GM23338 (cell line): ENCODE measurements around the gene IL1R1. TPM values are rescaled to one million over a fixed set of nuclear protein-coding genes. Genes with fewer than 3 reads are reported as not detected.

Source experiments
- ATAC-seq: fragments of 200-7000 bp; cut with Tn5 transposase; 3 replicates; pipeline ENCODE4 v1.9.1; 2020
- DNase-seq: peaks from one replicate; pipeline ENCODE4 v3.0.0-alpha.2; 2015; ENCODE audit warnings: low spot score
- H2AFZ ChIP-seq: fragments of 200-600 bp; sonication (generic); 2 replicates; pipeline ENCODE4 v1.8.0; 2016; ENCODE audit warnings: antibody characterized with exemption, mild to moderate bottlenecking, moderate library complexity
- H3F3A ChIP-seq: fragments of 200-600 bp; sonication (generic); replicated peaks from 2 replicates; pipeline ENCODE4 v1.8.0; 2017; ENCODE audit warnings: antibody characterized with exemption, mixed run types, low read depth
- H3K27ac ChIP-seq: fragments of 200-600 bp; sonication (generic); 2 replicates; pipeline ENCODE4 v1.6.1; 2016; ENCODE audit warnings: low read depth
- H3K27me3 ChIP-seq: fragments of 200-600 bp; sonication (generic); 2 replicates; pipeline ENCODE4 v1.8.0; 2016; ENCODE audit warnings: mild to moderate bottlenecking, mixed run types, moderate library complexity; ENCODE audit not compliant: insufficient read depth
- H3K36me3 ChIP-seq: fragments of 200-600 bp; sonication (generic); 2 replicates; pipeline ENCODE4 v1.8.0; 2016; ENCODE audit warnings: mild to moderate bottlenecking; ENCODE audit not compliant: insufficient read depth
- H3K4me1 ChIP-seq: fragments of 200-600 bp; sonication (generic); 2 replicates; pipeline ENCODE4 v1.8.0; 2016; ENCODE audit warnings: mild to moderate bottlenecking, moderate library complexity; ENCODE audit not compliant: insufficient read depth
- H3K4me2 ChIP-seq: fragments of 200-600 bp; sonication (generic); 2 replicates; pipeline ENCODE4 v1.7.1; 2017; ENCODE audit warnings: mixed run types
- H3K4me3 ChIP-seq: fragments of 200-600 bp; sonication (generic); 2 replicates; pipeline ENCODE4 v1.6.1; 2016; ENCODE audit warnings: mixed run types
- H3K79me2 ChIP-seq: fragments of 200-600 bp; sonication (generic); replicated peaks from 2 replicates; pipeline ENCODE4 v1.8.0; 2017; ENCODE audit warnings: mild to moderate bottlenecking; ENCODE audit not compliant: insufficient read depth
- H3K9me2 ChIP-seq: fragments of 200-600 bp; sonication (generic); 2 replicates; pipeline ENCODE4 v1.8.0; 2017; ENCODE audit not compliant: insufficient read depth
- H4K20me1 ChIP-seq: fragments of 200-600 bp; sonication (generic); replicated peaks from 2 replicates; pipeline ENCODE4 v1.8.0; 2017; ENCODE audit warnings: mild to moderate bottlenecking; ENCODE audit not compliant: insufficient read depth
- H3K27ac Mint-ChIP-seq: 2 replicates; pipeline ENCODE4 v1.8.0; 2020; ENCODE audit warnings: inconsistent platforms, mild to moderate bottlenecking, moderate library complexity, mixed read lengths
- H3K27me3 Mint-ChIP-seq: 3 replicates; pipeline ENCODE4 v1.8.0; 2022; ENCODE audit warnings: low read depth, mild to moderate bottlenecking, moderate library complexity, mixed read lengths, inconsistent platforms; ENCODE audit not compliant: insufficient read depth, poor library complexity
- H3K36me3 Mint-ChIP-seq: 3 replicates; pipeline ENCODE4 v1.8.0; 2021; ENCODE audit warnings: low read depth, mild to moderate bottlenecking, inconsistent platforms, moderate library complexity, mixed read lengths
- H3K4me1 Mint-ChIP-seq: 3 replicates; pipeline ENCODE4 v1.8.0; 2020; ENCODE audit warnings: mild to moderate bottlenecking, inconsistent platforms, mixed read lengths
- H3K4me3 Mint-ChIP-seq: 3 replicates; pipeline ENCODE4 v1.8.0; 2021; ENCODE audit warnings: moderate library complexity, mild to moderate bottlenecking, inconsistent platforms, mixed read lengths
- H3K9me3 Mint-ChIP-seq: 3 replicates; pipeline ENCODE4 v1.8.0; 2020; ENCODE audit warnings: moderate library complexity, mild to moderate bottlenecking, inconsistent platforms, mixed read lengths
- CREB1 ChIP-seq: fragments of 250-450 bp; sonication (Bioruptor Pico); IDR thresholded peaks from 2 replicates; pipeline ENCODE4 v1.5.0; 2020; ENCODE audit warnings: low read depth, mild to moderate bottlenecking, moderate library complexity
- EZH2 ChIP-seq: fragments of 200-600 bp; sonication (generic); IDR thresholded peaks from one replicate; pipeline ENCODE4 v1.8.0; 2017; ENCODE audit warnings: antibody characterized with exemption, mild to moderate bottlenecking, low read depth; ENCODE audit not compliant: unreplicated experiment
- EZH2phosphoT487 ChIP-seq: fragments of 200-600 bp; sonication (generic); IDR thresholded peaks from one replicate; pipeline ENCODE4 v1.8.1; 2018; ENCODE audit warnings: antibody characterized with exemption; ENCODE audit not compliant: unreplicated experiment
- JUNB ChIP-seq: IDR thresholded peaks from one replicate; pipeline ENCODE4 v1.6.1; 2016; ENCODE audit warnings: antibody characterized with exemption; ENCODE audit not compliant: unreplicated experiment
- POLR2AphosphoS5 ChIP-seq: IDR thresholded peaks from 2 replicates; pipeline ENCODE4 v1.6.1; 2016; ENCODE audit warnings: antibody characterized with exemption, low read depth
- STAT1 ChIP-seq: IDR thresholded peaks from one replicate; pipeline ENCODE4 v1.6.1; 2016; ENCODE audit warnings: antibody characterized with exemption; ENCODE audit not compliant: unreplicated experiment
- ZNF114 ChIP-seq: fragments of 250-450 bp; sonication (Bioruptor Pico); IDR thresholded peaks from 2 replicates; pipeline ENCODE4 v1.5.0; 2020; ENCODE audit warnings: mild to moderate bottlenecking, moderate library complexity
- ZNF331 ChIP-seq: fragments of 250-450 bp; sonication (Bioruptor Pico); IDR thresholded peaks from 2 replicates; pipeline ENCODE4 v1.5.0; 2020; ENCODE audit warnings: low read depth, mild to moderate bottlenecking, moderate library complexity
- polyA plus RNA-seq: library from polyadenylated mRNA; unstranded; fragments of >200 nt; fragmentation: Nextera tagmentation; extraction: Ambion mirVana; gene quantifications from 2 replicates; pipeline ENCODE4 v1.2.1, GENCODE V29; 2016
- total RNA-seq: library from RNA; depleted of rRNA; stranded (reverse); fragments of >200 nt; shearing (Covaris generic); gene quantifications from 2 replicates; pipeline ENCODE4 v1.2.3, GENCODE V29; 2014
- TF ChIP-seq, protein P1 (sequence below): IDR thresholded peaks from one replicate; pipeline ENCODE4 v1.6.1; 2018; ENCODE audit warnings: antibody characterized with exemption; ENCODE audit not compliant: unreplicated experiment
- TF ChIP-seq, protein P2 (sequence below): IDR thresholded peaks from 2 replicates; pipeline ENCODE4 v1.6.1; 2016; ENCODE audit warnings: antibody characterized with exemption

IL1R1 gene
- total and polyA plus RNA-seq, 2 experiments from 2014 or later = 0.17 TPM; not detected in 1

DNA sequence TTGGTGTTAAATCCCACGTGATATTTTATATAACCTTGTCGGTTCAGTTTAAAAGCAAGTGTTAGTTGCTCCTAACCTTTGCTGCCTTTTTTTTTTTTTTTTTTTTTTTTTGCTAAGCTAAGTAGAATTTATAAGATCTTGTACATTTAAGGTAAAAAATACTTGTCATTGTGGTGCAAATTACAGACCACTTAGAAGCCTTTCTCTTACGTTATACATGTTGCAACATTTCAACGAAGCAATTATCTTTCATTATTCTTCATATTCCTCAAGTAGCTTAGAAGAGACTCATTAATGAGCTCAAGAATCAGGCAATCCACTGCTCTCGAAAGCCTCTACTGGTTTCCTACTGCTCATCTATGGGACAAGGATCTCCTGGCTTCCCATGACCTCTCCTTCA, 29.4 kb downstream of the IL1R1 start:
- H3K9me2 ChIP-seq = no peaks in the 10 kb centered on the region

DNA sequence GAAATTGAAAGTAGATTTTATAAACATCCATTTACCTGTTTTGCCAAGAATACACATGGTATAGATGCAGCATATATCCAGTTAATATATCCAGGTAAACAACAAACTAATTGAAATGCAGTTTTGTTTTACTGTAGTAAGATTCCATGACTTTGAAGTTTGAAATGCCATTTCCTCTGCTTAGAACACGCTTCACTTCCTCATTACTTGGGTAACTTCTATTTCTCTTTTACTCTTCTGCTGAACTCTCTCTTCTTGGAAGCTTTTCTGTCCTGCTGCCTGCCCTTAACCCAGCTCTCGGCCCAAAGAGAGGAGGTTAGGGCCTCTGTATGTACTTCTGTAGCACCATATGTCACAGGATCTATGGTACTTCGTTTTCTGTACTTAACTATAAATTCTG, 30.2 kb downstream of the IL1R1 start:
- Mint-ChIP-seq H3K4me1 (peaks cover 6% of the 10 kb centered on the region; the same call in 2 of the 3 replicates), H3K36me3 (no peaks in the 10 kb centered on the region), H3K27me3 (no peaks in the 10 kb centered on the region), H3K4me3 (no peak overlapping the region), H3K9me3 (no peaks in the 10 kb centered on the region), H3K27ac (peak overlapping the region; percentile 12; the same call in 1 of the 2 replicates)
- Histone ChIP-seq H3K4me2 (no peak overlapping the region), H3F3A (no peaks in the 10 kb centered on the region), H4K20me1 (no peaks in the 10 kb centered on the region), H3K27ac (no peak overlapping the region), H3K36me3 (no peaks in the 10 kb centered on the region), H3K79me2 (no peaks in the 10 kb centered on the region), H3K27me3 (no peaks in the 10 kb centered on the region), H3K4me3 (no peak overlapping the region), H3K9me2 (no peaks in the 10 kb centered on the region), H3K4me1 (peaks cover 7% of the 10 kb centered on the region; the same call in 1 of the 2 replicates), H2AFZ (no peak overlapping the region)
- DNase-seq = no peak
- ATAC-seq = no peak
- TF ChIP-seq STAT1 = no peak
- TF ChIP-seq, protein P1, sequence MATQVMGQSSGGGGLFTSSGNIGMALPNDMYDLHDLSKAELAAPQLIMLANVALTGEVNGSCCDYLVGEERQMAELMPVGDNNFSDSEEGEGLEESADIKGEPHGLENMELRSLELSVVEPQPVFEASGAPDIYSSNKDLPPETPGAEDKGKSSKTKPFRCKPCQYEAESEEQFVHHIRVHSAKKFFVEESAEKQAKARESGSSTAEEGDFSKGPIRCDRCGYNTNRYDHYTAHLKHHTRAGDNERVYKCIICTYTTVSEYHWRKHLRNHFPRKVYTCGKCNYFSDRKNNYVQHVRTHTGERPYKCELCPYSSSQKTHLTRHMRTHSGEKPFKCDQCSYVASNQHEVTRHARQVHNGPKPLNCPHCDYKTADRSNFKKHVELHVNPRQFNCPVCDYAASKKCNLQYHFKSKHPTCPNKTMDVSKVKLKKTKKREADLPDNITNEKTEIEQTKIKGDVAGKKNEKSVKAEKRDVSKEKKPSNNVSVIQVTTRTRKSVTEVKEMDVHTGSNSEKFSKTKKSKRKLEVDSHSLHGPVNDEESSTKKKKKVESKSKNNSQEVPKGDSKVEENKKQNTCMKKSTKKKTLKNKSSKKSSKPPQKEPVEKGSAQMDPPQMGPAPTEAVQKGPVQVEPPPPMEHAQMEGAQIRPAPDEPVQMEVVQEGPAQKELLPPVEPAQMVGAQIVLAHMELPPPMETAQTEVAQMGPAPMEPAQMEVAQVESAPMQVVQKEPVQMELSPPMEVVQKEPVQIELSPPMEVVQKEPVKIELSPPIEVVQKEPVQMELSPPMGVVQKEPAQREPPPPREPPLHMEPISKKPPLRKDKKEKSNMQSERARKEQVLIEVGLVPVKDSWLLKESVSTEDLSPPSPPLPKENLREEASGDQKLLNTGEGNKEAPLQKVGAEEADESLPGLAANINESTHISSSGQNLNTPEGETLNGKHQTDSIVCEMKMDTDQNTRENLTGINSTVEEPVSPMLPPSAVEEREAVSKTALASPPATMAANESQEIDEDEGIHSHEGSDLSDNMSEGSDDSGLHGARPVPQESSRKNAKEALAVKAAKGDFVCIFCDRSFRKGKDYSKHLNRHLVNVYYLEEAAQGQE = no peak

More for the DNA sequence above, 29.4 kb downstream of the IL1R1 start:
- Histone ChIP-seq H3K27ac (no peak overlapping the region), H3K4me2 (no peak overlapping the region), H3F3A (no peaks in the 10 kb centered on the region), H3K4me3 (no peak overlapping the region), H2AFZ (peak overlapping the region; percentile 30; the same call in 1 of the 2 replicates), H3K4me1 (peaks cover 7% of the 10 kb centered on the region; the same call in 1 of the 2 replicates), H3K27me3 (no peaks in the 10 kb centered on the region), H3K36me3 (no peaks in the 10 kb centered on the region), H4K20me1 (no peaks in the 10 kb centered on the region), H3K79me2 (no peaks in the 10 kb centered on the region)
- TF ChIP-seq, protein P2, sequence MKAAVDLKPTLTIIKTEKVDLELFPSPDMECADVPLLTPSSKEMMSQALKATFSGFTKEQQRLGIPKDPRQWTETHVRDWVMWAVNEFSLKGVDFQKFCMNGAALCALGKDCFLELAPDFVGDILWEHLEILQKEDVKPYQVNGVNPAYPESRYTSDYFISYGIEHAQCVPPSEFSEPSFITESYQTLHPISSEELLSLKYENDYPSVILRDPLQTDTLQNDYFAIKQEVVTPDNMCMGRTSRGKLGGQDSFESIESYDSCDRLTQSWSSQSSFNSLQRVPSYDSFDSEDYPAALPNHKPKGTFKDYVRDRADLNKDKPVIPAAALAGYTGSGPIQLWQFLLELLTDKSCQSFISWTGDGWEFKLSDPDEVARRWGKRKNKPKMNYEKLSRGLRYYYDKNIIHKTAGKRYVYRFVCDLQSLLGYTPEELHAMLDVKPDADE = no peak
- TF ChIP-seq JUNB (no peak), EZH2phosphoT487 (no peak)
- no peak overlapping the region for H3K4me3 Mint-ChIP-seq
- peaks cover 5% of the 10 kb centered on the region; the same call in 2 of the 3 replicates for H3K4me1 Mint-ChIP-seq
- no peak overlapping the region for H3K27ac Mint-ChIP-seq
- H3K27me3 Mint-ChIP-seq = no peaks in the 10 kb centered on the region
- H3K9me3 Mint-ChIP-seq = no peaks in the 10 kb centered on the region
- no peaks in the 10 kb centered on the region for H3K36me3 Mint-ChIP-seq
- DNase-seq (peak; percentile 3), ATAC-seq (no peak)

DNA sequence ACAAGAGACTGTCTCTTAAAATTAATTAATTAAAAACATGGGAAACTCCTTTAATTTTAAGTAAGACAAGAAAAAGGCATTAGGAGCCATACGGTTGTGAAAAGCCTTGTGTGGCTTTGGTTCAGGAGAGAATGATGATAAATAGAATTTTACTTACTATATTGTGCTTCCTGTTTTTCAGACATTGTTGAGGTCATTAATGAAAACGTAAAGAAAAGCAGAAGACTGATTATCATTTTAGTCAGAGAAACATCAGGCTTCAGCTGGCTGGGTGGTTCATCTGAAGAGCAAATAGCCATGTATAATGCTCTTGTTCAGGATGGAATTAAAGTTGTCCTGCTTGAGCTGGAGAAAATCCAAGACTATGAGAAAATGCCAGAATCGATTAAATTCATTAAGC, 33.6 kb downstream of the IL1R1 start:
- no peaks in the 10 kb centered on the region for H3K79me2 ChIP-seq
- H3K4me1 Mint-ChIP-seq = peaks cover 9% of the 10 kb centered on the region; the same call in 2 of the 3 replicates
- peaks cover 7% of the 10 kb centered on the region for H3K4me1 ChIP-seq
- H3K4me3 Mint-ChIP-seq = no peak overlapping the region
- H3K27me3 Mint-ChIP-seq = no peaks in the 10 kb centered on the region
- no peaks in the 10 kb centered on the region for H3F3A ChIP-seq
- H3K27me3 ChIP-seq = no peaks in the 10 kb centered on the region
- H3K36me3 Mint-ChIP-seq = no peaks in the 10 kb centered on the region
- ATAC-seq = no peak
- H3K9me2 ChIP-seq = no peaks in the 10 kb centered on the region
- H4K20me1 ChIP-seq = no peaks in the 10 kb centered on the region
- no peak overlapping the region for H3K27ac ChIP-seq
- no peak overlapping the region for H3K4me3 ChIP-seq
- no peak overlapping the region for H3K4me2 ChIP-seq
- no peak overlapping the region for H2AFZ ChIP-seq
- no peaks in the 10 kb centered on the region for H3K9me3 Mint-ChIP-seq
- no peak overlapping the region for H3K27ac Mint-ChIP-seq
- DNase-seq = no peak
- no peaks in the 10 kb centered on the region for H3K36me3 ChIP-seq
- TF ChIP-seq CREB1 (CRISPR knock-in tag) (no peak), ZNF331 (CRISPR knock-in tag) (no peak), POLR2AphosphoS5 (no peak), EZH2phosphoT487 (no peak), JUNB (no peak), EZH2 (no peak), ZNF114 (CRISPR knock-in tag) (no peak), STAT1 (no peak)
- TF ChIP-seq, protein P2 = no peak
- TF ChIP-seq, protein P1 = no peak
